Amniotic stem cell (primary cell): ENCODE results near the gene ERC2.
A peak's percentile ranks its signal among the peaks of the same experiment; 100 is the strongest.

ENCODE experiments used
- DNase-seq: peaks from one replicate; lab custom pipeline; 2025; lab: John Stamatoyannopoulos, UW

Gene ERC2

DNA sequence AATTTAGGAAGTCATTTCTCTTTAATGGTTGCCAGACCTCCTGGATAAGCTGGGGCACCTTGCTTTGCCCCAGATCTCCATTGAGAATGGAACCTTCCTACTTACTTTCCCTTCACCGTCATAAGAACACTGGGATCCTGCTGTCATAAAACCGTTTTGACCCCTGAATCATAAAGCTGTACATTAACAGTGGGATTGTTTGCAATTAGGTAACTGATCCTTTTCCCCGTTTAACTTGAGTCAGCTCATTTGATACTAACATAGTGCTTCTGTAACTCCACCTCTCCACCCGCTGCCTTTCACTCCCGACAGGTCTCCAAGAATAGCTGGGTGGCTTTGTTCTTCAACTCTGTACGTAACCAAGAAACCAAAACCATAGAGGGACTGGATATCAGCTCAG, 673.0 kb downstream of the ERC2 start:
- no peak for DNase-seq

DNA sequence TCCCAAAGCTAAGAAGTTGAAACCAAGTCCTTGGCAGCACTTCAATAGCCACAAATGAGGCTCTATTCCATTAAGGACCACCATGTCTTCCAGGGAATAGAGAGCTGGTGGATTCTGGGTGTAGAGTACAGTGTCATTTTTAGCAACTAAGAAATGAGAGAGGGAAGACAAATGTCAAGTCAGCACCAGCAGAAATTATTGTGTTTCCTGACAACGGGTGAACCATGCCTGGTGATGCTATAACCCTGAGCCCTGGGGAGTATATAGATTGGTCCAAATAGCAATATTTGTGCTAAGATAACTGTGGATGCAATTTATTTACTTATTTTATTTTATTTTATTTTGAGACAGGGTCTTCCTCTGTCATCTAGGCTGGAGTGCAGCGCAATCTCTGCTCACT, 675.5 kb downstream of the ERC2 start:
- no peak for DNase-seq

GRCh38 chr3:55792009-55792408, 676.3 kb downstream of the ERC2 start:
- no peak for DNase-seq

DNA sequence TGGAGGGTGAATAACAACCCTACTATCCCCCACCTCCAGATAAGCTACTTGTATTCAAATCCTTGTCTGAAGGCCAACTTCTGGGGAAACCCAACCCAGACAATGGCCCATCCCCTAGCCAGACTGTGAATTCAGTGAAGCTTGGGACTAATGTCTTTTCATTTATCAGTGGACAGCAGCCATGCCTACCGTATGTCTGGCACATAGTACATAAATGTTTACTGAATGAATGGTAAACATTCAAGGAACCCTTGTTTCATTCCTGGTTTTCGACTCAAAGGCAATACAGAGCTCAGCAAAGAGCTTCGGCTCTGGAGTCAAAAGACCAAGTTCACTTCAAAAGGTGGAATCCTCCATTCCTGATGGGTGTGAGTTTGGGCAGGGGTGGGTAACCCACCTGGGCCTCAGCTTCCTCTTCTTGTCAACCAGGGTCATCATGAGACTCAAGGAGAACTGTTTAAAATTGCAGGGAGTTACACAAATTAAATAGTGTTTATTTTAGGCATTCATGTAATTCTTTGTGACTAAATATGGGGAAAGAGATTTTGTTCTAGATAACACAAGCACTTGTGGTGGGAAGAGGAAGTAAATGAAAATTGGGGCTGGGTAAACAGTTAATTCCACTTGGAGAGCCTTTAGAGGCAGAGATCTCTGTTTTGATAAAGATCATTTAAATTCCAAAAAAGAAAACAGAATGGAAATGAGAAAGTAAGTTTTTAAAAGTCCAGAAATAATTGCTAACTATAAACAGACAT, 677.5 kb downstream of the ERC2 start:
- DNase-seq: no peak

DNA sequence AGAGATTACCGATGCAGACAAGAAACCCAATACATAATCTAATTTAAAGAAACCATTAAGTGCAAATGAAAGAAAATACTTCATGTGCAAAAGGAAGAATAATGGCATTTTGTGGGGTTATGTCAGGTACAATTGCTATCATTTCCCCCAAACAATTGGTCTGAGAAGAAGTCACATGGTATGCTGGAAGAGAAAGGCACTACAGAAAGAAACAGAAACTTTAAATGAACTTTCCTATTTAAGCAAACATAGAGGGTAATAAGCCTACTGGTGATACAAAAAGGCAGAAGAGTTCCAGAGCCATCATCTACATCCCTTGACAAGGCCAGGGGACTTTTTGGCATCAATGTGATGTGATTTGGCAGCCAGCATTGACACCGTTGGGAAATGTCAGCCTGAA, 678.8 kb downstream of the ERC2 start:
- no peak for DNase-seq

DNA sequence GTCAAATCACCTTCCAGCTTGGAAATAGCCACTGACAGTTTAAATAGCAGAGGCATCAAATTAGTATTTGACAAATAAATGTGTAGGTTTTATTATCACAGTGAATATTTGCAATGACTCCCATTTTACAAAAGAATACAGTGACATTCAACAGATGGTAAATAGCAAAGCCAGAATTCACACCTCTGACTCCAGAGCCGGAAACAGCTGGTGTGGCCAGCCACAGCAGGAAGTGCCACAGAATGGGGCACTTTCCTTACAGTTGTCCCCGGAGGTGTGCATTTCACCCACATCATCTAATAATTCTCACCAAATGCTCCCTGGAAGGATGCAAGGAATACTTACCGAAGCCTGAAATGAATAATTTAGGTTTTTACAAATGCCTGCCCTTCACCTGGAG, 685.5 kb downstream of the ERC2 start:
- DNase-seq: no peak

DNA sequence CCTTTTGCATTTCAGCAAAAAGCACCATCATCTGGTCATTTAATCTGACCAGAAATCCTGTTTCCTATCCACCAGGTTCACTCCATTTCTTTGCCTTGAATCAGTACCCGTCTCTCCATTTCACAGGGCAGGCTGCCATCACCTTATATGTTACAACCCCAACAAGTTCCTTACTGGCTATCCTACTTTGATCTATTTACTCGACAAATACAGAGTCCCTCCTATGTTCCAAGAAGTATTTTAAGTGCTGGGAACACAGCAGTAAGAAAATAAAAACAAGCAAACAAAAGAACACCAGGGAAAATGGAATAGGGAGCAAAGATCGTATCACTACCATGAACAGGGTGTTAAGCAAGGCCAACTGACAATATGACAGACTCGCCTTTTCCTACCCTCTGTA, 685.9 kb downstream of the ERC2 start:
- no peak for DNase-seq

DNA sequence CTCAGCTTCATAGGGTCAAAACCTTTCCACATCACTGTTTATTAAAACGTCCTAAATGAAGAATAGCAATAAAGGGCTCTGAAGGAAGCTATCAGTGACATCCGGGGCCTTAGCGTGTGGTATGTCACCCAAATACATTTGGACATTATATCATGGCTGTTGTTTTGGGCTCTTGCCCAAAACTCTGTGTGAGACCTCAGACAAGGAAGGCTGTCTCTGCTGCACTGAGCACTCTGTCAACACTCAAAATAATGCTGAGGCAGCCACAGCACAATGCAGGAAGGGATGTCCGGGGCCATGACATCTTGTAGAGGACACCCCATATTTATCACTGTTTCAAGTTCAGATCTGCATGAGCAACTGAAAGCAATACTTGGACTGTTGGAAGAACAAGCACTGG, 687.4 kb downstream of the ERC2 start:
- no peak for DNase-seq

DNA sequence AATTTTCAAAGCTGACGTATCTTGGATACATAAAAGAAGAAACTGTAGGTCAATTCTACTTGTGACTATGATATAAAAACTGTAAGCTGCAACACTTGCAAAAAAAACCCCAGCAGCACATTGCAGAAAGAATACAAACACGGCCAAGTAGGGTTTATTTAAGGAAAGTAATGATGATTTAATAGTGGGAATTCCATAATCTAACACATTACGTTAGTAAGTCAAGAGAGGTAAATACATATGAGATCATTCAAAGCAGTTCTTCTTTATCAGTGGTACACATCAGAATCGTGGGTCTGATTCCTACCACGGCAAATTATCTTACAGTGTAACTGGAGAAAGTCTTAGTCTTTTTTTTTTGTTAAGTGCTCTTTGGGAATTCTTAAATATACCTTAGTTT, 688.7 kb downstream of the ERC2 start:
- no peak for DNase-seq

DNA sequence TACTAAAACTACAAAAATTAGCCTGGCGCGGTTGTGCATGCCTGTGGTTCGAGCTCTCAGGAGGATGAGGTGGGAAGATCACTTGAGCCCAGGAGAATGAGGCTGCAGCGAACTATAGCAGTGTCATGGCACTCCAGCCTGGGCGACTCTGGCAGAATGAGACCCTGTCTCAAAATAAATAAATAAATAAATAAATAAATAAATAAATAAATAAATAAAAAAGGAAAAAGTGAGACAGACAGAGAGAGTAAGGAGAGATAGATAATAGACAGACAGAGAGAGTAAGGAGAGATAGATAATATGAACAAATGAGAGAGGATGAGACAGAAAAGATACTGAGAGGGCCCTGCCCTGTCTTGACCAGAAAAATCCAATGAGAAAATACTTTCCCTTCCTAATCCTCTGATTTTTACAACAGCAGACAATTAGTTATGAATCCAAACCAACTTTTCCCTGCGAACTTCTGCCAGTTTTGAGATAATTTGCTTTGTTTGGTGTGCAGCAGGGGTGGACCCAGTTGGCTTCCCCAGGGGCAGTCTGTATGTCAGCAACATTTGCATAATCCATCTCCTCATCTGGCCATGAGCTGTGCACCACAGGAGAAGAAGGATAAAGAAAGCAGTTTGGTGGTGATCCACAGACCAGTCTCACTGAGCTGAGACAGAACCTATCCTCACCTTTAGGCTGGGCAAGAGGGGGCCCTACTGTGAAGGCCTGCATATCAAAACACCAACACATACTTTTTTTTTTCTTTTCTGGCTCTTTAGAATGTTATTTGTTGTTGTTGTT, 692.7 kb downstream of the ERC2 start:
- no peak for DNase-seq

DNA sequence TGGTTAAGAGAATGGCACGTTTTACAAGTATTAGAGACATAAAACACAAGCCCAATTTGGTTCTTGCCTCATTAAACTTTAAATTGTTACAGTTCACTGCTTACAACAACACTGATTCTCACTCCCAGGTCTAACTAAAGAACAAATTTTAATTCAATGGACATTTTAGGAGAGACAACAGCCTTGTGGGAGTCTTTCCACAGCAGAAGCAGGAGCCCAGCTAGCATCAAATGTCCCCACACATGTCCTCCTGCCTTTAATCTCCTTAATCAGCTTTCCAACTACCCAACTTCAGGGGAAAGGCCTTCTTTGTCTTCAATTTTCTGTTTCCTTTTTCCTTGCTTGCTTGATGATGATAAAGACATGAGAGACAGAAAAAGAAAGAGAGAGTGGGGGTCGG, 693.4 kb downstream of the ERC2 start:
- DNase-seq: no peak

DNA sequence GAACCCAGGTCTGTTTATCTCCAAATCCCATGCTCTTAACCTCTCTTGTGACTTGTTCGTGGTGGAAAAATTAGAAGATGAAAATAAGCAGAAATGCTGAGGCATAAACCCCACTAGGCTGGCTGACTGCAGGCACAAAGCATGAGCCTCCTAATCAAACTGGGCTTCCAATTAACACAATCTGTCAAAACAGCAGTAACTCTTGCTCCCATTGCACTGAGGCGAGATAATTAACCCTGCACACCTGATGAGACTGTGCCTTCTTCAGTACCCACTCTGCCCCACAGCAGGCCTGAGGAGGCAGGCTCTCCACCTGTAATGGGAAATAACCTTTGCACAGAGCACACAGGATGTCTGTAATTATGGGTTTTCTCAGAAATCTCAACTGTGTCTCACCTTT, 696.8 kb downstream of the ERC2 start:
- no peak for DNase-seq

GRCh38 chr3:55770077-55770476, 698.2 kb downstream of the ERC2 start:
- no peak for DNase-seq

- DNase-seq: no peak
Observed at GRCh38 chr3:55766753-55767152, 701.5 kb downstream of the ERC2 start.

GRCh38 chr3:55765906-55766701, 702.2 kb downstream of the ERC2 start:
- DNase-seq: no peak

DNA sequence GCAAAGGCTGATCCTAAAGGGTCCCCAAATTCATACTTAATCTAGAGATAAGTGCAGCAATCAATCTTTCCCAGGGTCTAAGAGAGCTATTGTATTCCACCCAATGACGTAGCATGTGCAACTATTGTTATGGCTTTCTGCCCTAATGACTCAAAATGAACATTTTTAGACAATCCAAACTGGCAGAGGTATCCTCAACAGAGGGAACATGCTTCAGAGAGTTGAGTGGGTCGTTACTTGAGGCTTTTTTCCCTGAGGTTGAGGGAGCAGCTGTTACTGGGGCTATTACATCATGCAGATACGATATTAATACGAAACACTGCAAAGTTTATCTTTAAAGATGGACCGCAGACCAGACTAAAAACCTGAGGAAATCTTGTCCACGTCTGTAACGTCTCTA, 702.9 kb downstream of the ERC2 start:
- no peak for DNase-seq

GRCh38 chr3:55756976-55757375, 711.3 kb downstream of the ERC2 start:
- DNase-seq: no peak

DNA sequence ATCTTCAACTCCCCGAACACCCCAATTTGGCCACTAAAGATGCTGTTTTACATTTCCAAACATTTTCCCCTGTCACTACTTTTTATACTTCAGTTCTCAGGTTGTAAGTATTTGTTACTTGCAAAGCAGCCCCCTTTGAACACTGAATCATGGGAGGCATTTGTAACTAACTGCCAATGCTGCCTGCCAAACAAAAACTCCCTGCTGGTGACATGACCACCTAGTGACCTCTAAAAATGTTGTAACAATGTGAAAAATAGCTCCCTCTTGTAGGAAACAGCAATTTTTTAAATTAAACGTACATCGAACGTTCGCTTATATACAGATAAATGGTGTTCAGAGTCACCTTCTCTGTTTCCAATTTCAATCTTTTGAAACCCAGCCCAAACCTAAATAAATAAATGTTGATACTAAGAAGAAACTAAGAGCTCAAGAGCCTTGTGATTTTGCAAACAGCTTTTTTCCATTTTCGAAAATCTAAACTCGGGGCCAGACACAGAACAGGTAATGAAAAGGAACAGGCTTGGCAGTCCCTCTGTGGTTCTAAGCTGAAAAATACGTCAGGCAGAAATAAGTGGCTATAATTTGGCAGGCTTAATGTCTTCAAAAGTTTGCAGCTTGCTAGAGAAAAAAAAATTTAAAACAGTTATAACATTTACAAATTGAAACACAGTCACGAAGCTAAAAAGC, 712.6 kb downstream of the ERC2 start:
- no peak for DNase-seq

- DNase-seq: no peak
Observed at GRCh38 chr3:55752911-55753310, 715.4 kb downstream of the ERC2 start.

DNA sequence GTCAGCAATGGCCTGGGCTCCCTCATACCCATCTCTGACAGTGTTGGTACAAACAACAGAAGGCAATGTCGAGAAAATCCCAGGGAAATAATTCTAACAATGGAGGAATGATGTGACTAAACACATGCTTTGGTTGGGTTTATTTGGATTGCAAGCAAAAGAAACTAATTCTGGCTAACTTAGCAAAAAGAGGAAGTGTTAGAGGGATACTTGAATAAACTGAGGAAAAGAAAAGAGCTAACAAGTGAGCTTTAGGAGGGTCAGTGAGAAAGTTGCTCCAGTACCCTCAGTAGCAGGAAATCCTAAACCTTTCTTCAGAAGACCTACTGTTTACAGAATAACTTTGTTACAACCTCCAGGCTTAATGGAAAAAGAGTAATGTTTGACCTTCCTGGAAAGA, 716.5 kb downstream of the ERC2 start:
- no peak for DNase-seq

DNA sequence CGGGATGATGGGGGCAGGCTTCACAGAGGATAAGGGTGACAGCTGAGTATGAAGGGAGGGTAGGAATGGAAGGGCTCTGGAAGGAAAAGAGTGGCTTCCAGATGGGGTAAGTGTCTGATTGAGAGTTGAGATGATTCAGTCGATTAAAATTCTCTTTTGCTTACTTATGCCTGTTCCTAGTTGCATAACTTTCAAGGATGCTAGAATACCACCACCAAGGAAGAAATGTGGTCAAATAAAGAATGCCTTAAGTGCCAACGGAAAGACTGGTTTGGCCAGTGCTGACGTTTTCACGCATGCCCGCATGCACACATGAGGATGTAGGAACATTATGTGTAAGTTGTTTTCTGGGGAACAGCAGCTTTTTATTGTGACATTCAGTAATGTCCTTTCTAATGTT, 717.7 kb downstream of the ERC2 start:
- DNase-seq: peak; percentile 62

- no peak for DNase-seq
Observed at GRCh38 chr3:55749036-55749435, 719.2 kb downstream of the ERC2 start.
